Activated CD8-positive, alpha-beta T cell treated with anti-CD3 and anti-CD28 coated beads for 36 hours (primary cell): ENCODE measurements around the gene HLTF. TPM values are rescaled to one million over a fixed set of nuclear protein-coding genes. Genes with fewer than 3 reads are reported as not detected.

Experiments
- ATAC-seq: fragments of 200-7000 bp; cut with Tn5 transposase; one replicate; pipeline ENCODE4 v1.10.0; 2021; ENCODE audit warnings: mild to moderate bottlenecking, moderate library complexity
- CTCF ChIA-PET: fragments of 350-600 bp; sonication (Branson Sonifier 250); formaldehyde crosslinking; loops from one replicate; lab custom pipeline; 2021; ENCODE audit warnings: antibody characterized with exemption; lab: Charles Lee
- POLR2A ChIA-PET: fragments of 350-600 bp; sonication (Branson Sonifier 250); formaldehyde crosslinking; loops from one replicate; lab custom pipeline; 2021; ENCODE audit warnings: antibody characterized with exemption; lab: Charles Lee
- DNase-seq: peaks from one replicate; pipeline ENCODE4 v3.0.0-alpha.2; 2020
- H3K27ac Mint-ChIP-seq: one replicate; pipeline ENCODE4 v1.8.0; 2021; ENCODE audit warnings: mild to moderate bottlenecking, mixed read lengths
- H3K27me3 Mint-ChIP-seq: one replicate; pipeline ENCODE4 v1.8.0; 2021; ENCODE audit warnings: mixed read lengths
- H3K36me3 Mint-ChIP-seq: one replicate; pipeline ENCODE4 v1.8.0; 2021; ENCODE audit warnings: low read depth, mixed read lengths
- H3K4me1 Mint-ChIP-seq: one replicate; pipeline ENCODE4 v1.8.0; 2021; ENCODE audit warnings: low read depth, mixed read lengths
- H3K4me3 Mint-ChIP-seq: one replicate; pipeline ENCODE4 v1.8.0; 2021; ENCODE audit warnings: mild to moderate bottlenecking, moderate library complexity, mixed read lengths
- H3K9me3 Mint-ChIP-seq: one replicate; pipeline ENCODE4 v1.8.0; 2021; ENCODE audit warnings: mixed read lengths
- intact Hi-C: fragments of 100-400 bp; cut with micrococcal nuclease; formaldehyde crosslinking; loops from one replicate; pipeline ENCODE4 v1.10.0; 2022
- total RNA-seq, 2 experiments: library from RNA; stranded (reverse); gene quantifications; one replicate each; pipeline ENCODE4 v1.2.3, GENCODE V29; 2021
- TF ChIP-seq, protein P1 (sequence below): fragments of 200-600 bp; IDR thresholded peaks from one replicate; pipeline ENCODE4 v1.8.0; 2022; ENCODE audit warnings: antibody characterized with exemption, mild to moderate bottlenecking

HLTF gene
- total RNA-seq, 2 experiments from 2014 or later: 20.7 to 23.8 TPM

DNA sequence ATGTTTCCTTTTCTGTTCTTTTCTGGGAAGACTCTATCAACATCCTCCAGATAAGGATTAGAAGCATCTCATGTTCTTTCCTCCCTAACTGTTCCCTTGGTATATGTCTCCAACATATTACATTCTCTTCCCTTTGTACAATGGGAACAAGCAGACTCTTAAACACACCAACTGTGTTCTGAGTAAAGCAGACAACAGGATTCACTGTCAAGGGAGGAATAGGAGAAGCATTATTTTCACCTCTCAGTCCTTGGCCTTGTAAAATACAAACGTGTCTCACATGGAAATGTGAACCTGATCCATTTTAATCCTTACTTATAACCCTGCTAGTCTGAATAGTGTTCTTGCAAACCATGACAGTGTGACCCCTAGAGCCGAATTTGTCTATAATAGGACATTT, 75.4 kb downstream of the HLTF start:
- Mint-ChIP-seq H3K27me3 (no peaks in the 10 kb centered on the region), H3K27ac (peak overlapping the region; percentile 53), H3K9me3 (no peaks in the 10 kb centered on the region), H3K36me3 (peaks cover 45% of the 10 kb centered on the region), H3K4me3 (no peak overlapping the region), H3K4me1 (peaks cover 17% of the 10 kb centered on the region)
- TF ChIP-seq, protein P1, sequence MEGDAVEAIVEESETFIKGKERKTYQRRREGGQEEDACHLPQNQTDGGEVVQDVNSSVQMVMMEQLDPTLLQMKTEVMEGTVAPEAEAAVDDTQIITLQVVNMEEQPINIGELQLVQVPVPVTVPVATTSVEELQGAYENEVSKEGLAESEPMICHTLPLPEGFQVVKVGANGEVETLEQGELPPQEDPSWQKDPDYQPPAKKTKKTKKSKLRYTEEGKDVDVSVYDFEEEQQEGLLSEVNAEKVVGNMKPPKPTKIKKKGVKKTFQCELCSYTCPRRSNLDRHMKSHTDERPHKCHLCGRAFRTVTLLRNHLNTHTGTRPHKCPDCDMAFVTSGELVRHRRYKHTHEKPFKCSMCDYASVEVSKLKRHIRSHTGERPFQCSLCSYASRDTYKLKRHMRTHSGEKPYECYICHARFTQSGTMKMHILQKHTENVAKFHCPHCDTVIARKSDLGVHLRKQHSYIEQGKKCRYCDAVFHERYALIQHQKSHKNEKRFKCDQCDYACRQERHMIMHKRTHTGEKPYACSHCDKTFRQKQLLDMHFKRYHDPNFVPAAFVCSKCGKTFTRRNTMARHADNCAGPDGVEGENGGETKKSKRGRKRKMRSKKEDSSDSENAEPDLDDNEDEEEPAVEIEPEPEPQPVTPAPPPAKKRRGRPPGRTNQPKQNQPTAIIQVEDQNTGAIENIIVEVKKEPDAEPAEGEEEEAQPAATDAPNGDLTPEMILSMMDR: no peak
- ChIA-PET CTCF (no interaction called here), POLR2A (no interaction called here)
- intact Hi-C loops: no loop called here
- ATAC-seq: no peak
- no peak for DNase-seq

- POLR2A ChIA-PET: no interaction called here
- DNase-seq (no peak), ATAC-seq (no peak)
- CTCF ChIA-PET: no interaction called here
- intact Hi-C loops: no loop called here
- Mint-ChIP-seq H3K4me3 (no peak overlapping the region), H3K4me1 (peaks cover 17% of the 10 kb centered on the region), H3K27me3 (no peaks in the 10 kb centered on the region), H3K27ac (peak overlapping the region; percentile 53), H3K9me3 (no peaks in the 10 kb centered on the region), H3K36me3 (peaks cover 43% of the 10 kb centered on the region)
- TF ChIP-seq, protein P1: no peak
These were observed 75.8 kb downstream of the HLTF start for GRCh38 chr3:149010504-149010951.

DNA sequence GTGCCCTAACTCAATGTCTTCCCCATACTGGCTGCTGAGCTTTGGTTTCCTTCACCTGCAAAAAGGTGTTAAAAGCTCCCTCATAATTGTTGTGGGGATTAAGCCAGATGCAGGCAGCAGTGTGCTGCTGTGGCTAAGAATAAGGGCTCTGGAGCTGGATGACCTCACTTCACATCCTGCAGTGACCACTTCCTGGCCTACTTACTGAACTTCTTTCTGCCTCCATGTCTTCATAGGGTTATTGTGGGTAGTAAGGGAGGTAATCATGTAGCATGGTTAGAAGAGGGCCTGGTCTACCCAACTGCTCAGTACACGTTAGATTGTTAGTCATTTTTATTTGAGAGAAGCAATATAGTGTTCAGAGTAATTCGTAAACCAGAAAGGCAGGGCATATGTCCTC, 76.6 kb downstream of the HLTF start:
- POLR2A ChIA-PET: no interaction called here
- Mint-ChIP-seq H3K27ac (peak overlapping the region; percentile 83), H3K36me3 (peaks cover 37% of the 10 kb centered on the region), H3K4me1 (peaks cover 17% of the 10 kb centered on the region), H3K4me3 (no peak overlapping the region), H3K9me3 (no peaks in the 10 kb centered on the region), H3K27me3 (no peaks in the 10 kb centered on the region)
- intact Hi-C loops: no loop called here
- peak; percentile 97 for ATAC-seq
- CTCF ChIA-PET: no interaction called here
- DNase-seq: peak; percentile 66
- TF ChIP-seq, protein P1: no peak

DNA sequence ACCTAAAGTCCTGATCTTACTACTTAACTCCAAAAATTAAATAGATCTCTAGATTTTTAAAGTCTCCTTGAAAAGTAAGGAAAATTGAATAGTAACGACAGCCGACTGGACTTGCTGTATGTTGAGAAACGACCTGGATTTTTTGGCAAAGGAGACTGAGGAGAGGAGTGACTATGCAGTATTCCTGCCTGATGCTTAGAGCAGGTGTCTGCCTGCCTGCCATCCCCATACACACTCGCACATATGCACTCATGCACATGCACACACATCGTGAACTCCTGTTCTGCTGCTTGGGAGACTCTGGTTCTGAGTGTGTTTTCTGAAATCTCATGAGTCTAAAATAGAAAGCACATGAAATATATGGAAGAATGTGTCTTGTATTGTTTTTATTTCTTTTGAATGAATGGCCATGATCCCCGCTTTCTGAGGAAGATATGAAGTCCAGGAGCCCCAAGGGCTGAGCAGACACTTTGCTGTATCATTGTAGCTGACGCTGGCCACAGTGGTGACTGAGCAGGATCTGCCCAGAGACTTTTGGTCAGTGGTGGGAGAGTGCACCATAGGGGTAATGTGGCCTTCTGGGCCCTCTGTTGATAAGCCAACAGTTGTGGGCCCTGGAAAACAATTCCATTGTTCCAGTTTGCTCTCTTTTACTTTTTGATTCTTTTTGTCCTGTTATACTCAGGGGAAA, 78.6 kb downstream of the HLTF start:
- Mint-ChIP-seq H3K27me3 (no peaks in the 10 kb centered on the region), H3K36me3 (peaks cover 34% of the 10 kb centered on the region), H3K4me3 (no peak overlapping the region), H3K9me3 (no peaks in the 10 kb centered on the region), H3K4me1 (peaks cover 22% of the 10 kb centered on the region), H3K27ac (no peak overlapping the region)
- ChIA-PET POLR2A (no interaction called here), CTCF (no interaction called here)
- DNase-seq: no peak
- intact Hi-C loops: no loop called here
- no peak for ATAC-seq
- TF ChIP-seq, protein P1: no peak

GRCh38 chr3:149005416-149005815, 80.9 kb downstream of the HLTF start:
- ATAC-seq: no peak

More at GRCh38 chr3:149005416-149005815, 80.9 kb downstream of the HLTF start:
- TF ChIP-seq, protein P1: no peak
- DNase-seq: no peak
- no peak overlapping the region for H3K27ac Mint-ChIP-seq
- ChIA-PET CTCF (no interaction called here), POLR2A (no interaction called here)
- no peaks in the 10 kb centered on the region for H3K27me3 Mint-ChIP-seq
- H3K9me3 Mint-ChIP-seq: no peaks in the 10 kb centered on the region
- H3K36me3 Mint-ChIP-seq: peaks cover 28% of the 10 kb centered on the region
- no peak overlapping the region for H3K4me3 Mint-ChIP-seq
- peaks cover 17% of the 10 kb centered on the region for H3K4me1 Mint-ChIP-seq
- intact Hi-C loops: no loop called here
